ENCODE results near the gene KRT2. TPM values are rescaled to one million over a fixed set of nuclear protein-coding genes. Genes with fewer than 3 reads are reported as not detected.

The KRT2 gene
- total RNA-seq, 1 donor from 2014 or later = not detected

DNA sequence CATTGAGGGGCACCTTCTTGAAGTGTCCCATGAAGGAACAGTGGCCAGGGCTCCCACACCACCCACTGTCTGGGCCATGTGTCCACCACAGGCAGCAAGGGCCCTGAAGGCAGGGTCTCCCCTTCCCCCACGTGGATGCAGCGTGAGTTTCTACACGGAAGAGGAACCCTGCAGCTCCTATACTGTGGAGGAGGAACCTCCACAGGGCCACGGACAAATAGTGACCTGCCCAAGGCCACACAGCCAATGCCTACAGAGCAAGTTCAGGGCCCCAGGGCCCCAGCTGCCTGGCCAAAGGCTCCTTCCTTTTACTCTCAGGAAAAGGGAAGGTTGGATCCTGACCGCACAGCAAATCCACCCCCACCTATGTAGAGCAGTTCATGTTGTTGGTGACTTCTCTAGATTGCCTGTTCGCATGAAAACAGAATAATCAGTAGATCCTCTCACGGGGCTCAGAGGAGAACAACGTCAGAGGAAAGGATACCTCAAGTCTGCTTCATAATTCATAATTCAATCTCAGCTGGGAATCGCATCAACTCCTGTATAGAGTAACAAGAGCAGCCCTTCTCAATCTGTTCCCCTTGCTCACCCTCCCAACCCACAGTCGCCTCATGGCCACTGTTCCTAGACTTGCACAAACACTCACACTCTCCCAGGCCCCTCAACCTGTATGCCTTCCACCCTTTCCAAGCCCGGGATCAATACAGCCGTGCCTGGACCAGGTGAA is 22.6 kb downstream of the KRT2 start:
- Mint-ChIP-seq H3K4me1 (no peaks in the 10 kb centered on the region), H3K27me3 (ENCODE audit: low read depth) (peaks cover 34% of the 10 kb centered on the region), H3K27ac (ENCODE audit: unreplicated experiment) (no peak overlapping the region), H3K4me3 (no peak overlapping the region), H3K9me3 (no peaks in the 10 kb centered on the region), H3K36me3 (ENCODE audit: low read depth) (no peaks in the 10 kb centered on the region)
- TF ChIP-seq, protein P1, sequence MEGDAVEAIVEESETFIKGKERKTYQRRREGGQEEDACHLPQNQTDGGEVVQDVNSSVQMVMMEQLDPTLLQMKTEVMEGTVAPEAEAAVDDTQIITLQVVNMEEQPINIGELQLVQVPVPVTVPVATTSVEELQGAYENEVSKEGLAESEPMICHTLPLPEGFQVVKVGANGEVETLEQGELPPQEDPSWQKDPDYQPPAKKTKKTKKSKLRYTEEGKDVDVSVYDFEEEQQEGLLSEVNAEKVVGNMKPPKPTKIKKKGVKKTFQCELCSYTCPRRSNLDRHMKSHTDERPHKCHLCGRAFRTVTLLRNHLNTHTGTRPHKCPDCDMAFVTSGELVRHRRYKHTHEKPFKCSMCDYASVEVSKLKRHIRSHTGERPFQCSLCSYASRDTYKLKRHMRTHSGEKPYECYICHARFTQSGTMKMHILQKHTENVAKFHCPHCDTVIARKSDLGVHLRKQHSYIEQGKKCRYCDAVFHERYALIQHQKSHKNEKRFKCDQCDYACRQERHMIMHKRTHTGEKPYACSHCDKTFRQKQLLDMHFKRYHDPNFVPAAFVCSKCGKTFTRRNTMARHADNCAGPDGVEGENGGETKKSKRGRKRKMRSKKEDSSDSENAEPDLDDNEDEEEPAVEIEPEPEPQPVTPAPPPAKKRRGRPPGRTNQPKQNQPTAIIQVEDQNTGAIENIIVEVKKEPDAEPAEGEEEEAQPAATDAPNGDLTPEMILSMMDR (conservative IDR thresholded peaks at IDR 0.05) = no peak
- DNase-seq (ENCODE audit: low read depth, low spot score) = no peak

GRCh38 chr12:52628841-52629240 is 23.2 kb downstream of the KRT2 start:
- no peak for DNase-seq (ENCODE audit: low read depth, low spot score)
- H3K36me3 Mint-ChIP-seq (ENCODE audit: low read depth) = no peaks in the 10 kb centered on the region
- H3K4me3 Mint-ChIP-seq = no peak overlapping the region
- no peaks in the 10 kb centered on the region for H3K4me1 Mint-ChIP-seq
- peaks cover 35% of the 10 kb centered on the region for H3K27me3 Mint-ChIP-seq (ENCODE audit: low read depth)
- H3K27ac Mint-ChIP-seq (ENCODE audit: unreplicated experiment) = no peak overlapping the region
- H3K9me3 Mint-ChIP-seq = no peaks in the 10 kb centered on the region
- TF ChIP-seq, protein P1 (conservative IDR thresholded peaks at IDR 0.05) = no peak

GRCh38 chr12:52628111-52628507 is 23.9 kb downstream of the KRT2 start:
- Mint-ChIP-seq H3K9me3 (no peaks in the 10 kb centered on the region), H3K4me3 (no peak overlapping the region), H3K27me3 (ENCODE audit: low read depth) (peaks cover 33% of the 10 kb centered on the region), H3K36me3 (ENCODE audit: low read depth) (no peaks in the 10 kb centered on the region), H3K4me1 (no peaks in the 10 kb centered on the region), H3K27ac (ENCODE audit: unreplicated experiment) (no peak overlapping the region)
- DNase-seq (ENCODE audit: low read depth, low spot score) = no peak
- TF ChIP-seq, protein P1 (conservative IDR thresholded peaks at IDR 0.05) = no peak

- no peak for DNase-seq (ENCODE audit: low read depth, low spot score)
- Mint-ChIP-seq H3K36me3 (ENCODE audit: low read depth) (no peaks in the 10 kb centered on the region), H3K27ac (ENCODE audit: unreplicated experiment) (no peak overlapping the region)
Observed at GRCh38 chr12:52627395-52628110, 24.5 kb downstream of the KRT2 start.

DNA sequence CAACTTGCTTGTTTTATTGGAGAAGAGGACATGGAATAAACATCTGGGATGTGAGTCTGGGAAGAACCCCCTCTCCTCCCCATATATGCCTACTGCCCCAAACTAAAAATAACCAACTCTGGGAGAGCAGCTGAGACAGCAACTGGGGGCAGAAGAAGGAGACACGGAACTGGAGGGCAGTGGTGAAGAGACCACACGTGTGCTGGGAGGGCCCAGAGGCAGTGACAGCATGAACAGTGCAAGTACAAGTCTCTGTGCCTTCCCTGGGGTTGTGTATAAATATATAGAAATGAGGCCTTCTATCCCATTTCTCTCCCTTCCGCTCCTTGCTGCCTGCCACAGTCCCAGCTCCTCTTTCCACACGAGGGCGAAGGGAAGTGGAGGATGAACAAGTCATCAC is 29.7 kb downstream of the KRT2 start:
- H3K9me3 Mint-ChIP-seq = no peaks in the 10 kb centered on the region
- H3K36me3 Mint-ChIP-seq (ENCODE audit: low read depth) = no peaks in the 10 kb centered on the region
- no peak overlapping the region for H3K4me3 Mint-ChIP-seq
- H3K4me1 Mint-ChIP-seq = peaks cover 9% of the 10 kb centered on the region
- TF ChIP-seq, protein P1 (conservative IDR thresholded peaks at IDR 0.05) = no peak
- H3K27me3 Mint-ChIP-seq (ENCODE audit: low read depth) = peaks cover 31% of the 10 kb centered on the region
- no peak overlapping the region for H3K27ac Mint-ChIP-seq (ENCODE audit: unreplicated experiment)
- DNase-seq (ENCODE audit: low read depth, low spot score) = no peak

More at GRCh38 chr12:52627395-52628110, 24.5 kb downstream of the KRT2 start:
- peaks cover 5% of the 10 kb centered on the region for H3K4me1 Mint-ChIP-seq
- peaks cover 30% of the 10 kb centered on the region for H3K27me3 Mint-ChIP-seq (ENCODE audit: low read depth)
- no peaks in the 10 kb centered on the region for H3K9me3 Mint-ChIP-seq
- no peak overlapping the region for H3K4me3 Mint-ChIP-seq
- TF ChIP-seq, protein P1 (conservative IDR thresholded peaks at IDR 0.05) = no peak

Data from neural crest cell (in vitro differentiated cells).